Transverse colon (tissue), 4 donors: Measurements from ENCODE around the gene AGT. TPM values are rescaled to one million over a fixed set of nuclear protein-coding genes. Genes with fewer than 3 reads are reported as not detected.
"Not testable (repeated sequence)": the region's sequence is repeated elsewhere in the genome, so short reads cannot be mapped to it uniquely, and the experiment has no call there.

Experiments
- DNase-seq: peaks from one replicate; pipeline ENCODE4 v3.0.0-alpha.2; 2019
- H3K27ac ChIP-seq, 4 donors: fragments of 200-600 bp; sonication (generic); 2 replicates each; pipeline ENCODE4 v1.5.1; 2016 to 2018; ENCODE audit warnings: inconsistent platforms in 4 of 4
- H3K27me3 ChIP-seq: fragments of 200-600 bp; sonication (generic); 2 replicates; pipeline ENCODE4 v1.5.1; 2017; ENCODE audit warnings: inconsistent platforms
- H3K36me3 ChIP-seq, 4 donors: fragments of 200-600 bp; sonication (generic); 2 replicates each; pipeline ENCODE4 v1.5.1; 2017 to 2019; ENCODE audit warnings: inconsistent platforms in 4 of 4
- H3K4me1 ChIP-seq, 4 donors: fragments of 200-600 bp; sonication (generic); 2 replicates each; pipeline ENCODE4 v1.5.1; 2017 to 2020; ENCODE audit warnings: inconsistent platforms in 4 of 4
- H3K4me3 ChIP-seq, 4 donors: fragments of 200-600 bp; sonication (generic); 1 replicate in 1 of 4; 2 replicates in 3 of 4; pipeline versions ENCODE4 v1.5.1 to v1.6.1; 2017 to 2019; ENCODE audit warnings: inconsistent platforms in 4 of 4
- H3K9me3 ChIP-seq, 2 donors: fragments of 200-600 bp; sonication (generic); 2 replicates each; pipeline ENCODE4 v1.5.1; 2017 to 2019; ENCODE audit warnings: inconsistent platforms in 2 of 2
- EP300 ChIP-seq: sonication (generic); formaldehyde crosslinking; IDR thresholded peaks from one replicate; pipeline ENCODE4 v1.6.1; 2017; ENCODE audit warnings: antibody characterized with exemption, low read depth
- POLR2A ChIP-seq: fragments of 450-650 bp; IDR thresholded peaks from one replicate; pipeline ENCODE4 v1.6.1; 2016; ENCODE audit warnings: antibody characterized with exemption, mild to moderate bottlenecking, moderate library complexity
- POLR2AphosphoS5 ChIP-seq, 3 donors: sonication (generic); formaldehyde crosslinking; IDR thresholded peaks; one replicate each; pipeline ENCODE4 v1.6.1; 2016; ENCODE audit warnings: antibody characterized with exemption in 3 of 3
- WGBS, 2 donors: methylation state at CpG; one replicate each; pipeline ENCODE4 v1.1.5; 2018; ENCODE audit warnings: low coverage in 1 of 2; 5-methylcytosine and 5-hydroxymethylcytosine counted together
- in situ Hi-C, 4 donors: fragments of 200-750 bp; cut with MboI; loops; one replicate each; pipeline versions ENCODE4 v1.15.0 to v1.15.1; 2017; ENCODE audit warnings: low sequenced_read_pairs in 3 of 4, low pct_ligation_motif_present in 1 of 4, low pct_unique_long_range_greater_than_20kb in 1 of 4
- intact Hi-C: fragments of 100-400 bp; cut with DNase I; formaldehyde crosslinking; loops from one replicate; pipeline ENCODE4 v1.15.1; 2023; ENCODE audit warnings: low total_unique reads
- total RNA-seq, 4 donors: library from RNA; depleted of rRNA; stranded (reverse); fragments of >200 nt; gene quantifications; one replicate each; pipeline ENCODE4 v1.1.0, GENCODE V29; 2016
- TF ChIP-seq, protein P1 (sequence below), 5 experiments: fragments of 200-600 bp in 3 of 5; fragments of 450-650 bp in 2 of 5; sonication (generic) in 3 of 5; IDR thresholded peaks; 1 replicate in 2 of 5; 2 replicates in 3 of 5; pipeline ENCODE4 v1.5.1; 2016 to 2017; ENCODE audit warnings: antibody characterized with exemption in 5 of 5, inconsistent platforms in 3 of 5, mild to moderate bottlenecking in 2 of 5, moderate library complexity in 1 of 5

AGT gene
- total RNA-seq, 4 donors from 2014 or later, result 0.60 to 1.7 (median 0.90) TPM

DNA sequence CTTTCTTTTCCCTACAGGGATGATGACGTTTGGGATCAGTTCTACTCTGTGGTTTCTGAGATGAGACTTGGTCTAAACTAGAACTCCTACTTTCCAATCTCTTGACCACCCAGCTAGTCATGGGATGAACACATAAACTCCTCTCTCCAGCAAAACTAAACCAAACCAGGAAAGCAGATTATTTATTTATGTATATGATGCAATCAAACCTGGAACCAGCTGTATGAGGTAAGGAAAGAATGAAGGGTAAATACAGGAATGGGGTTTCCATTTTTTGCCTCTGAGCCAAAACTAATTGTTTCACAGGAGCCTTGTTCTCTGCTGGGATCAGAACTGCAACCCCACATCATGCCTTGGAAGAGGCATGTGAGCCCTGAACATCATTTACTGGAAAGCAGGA is 3.3 kb upstream of the AGT start:
- TF ChIP-seq, protein P1, sequence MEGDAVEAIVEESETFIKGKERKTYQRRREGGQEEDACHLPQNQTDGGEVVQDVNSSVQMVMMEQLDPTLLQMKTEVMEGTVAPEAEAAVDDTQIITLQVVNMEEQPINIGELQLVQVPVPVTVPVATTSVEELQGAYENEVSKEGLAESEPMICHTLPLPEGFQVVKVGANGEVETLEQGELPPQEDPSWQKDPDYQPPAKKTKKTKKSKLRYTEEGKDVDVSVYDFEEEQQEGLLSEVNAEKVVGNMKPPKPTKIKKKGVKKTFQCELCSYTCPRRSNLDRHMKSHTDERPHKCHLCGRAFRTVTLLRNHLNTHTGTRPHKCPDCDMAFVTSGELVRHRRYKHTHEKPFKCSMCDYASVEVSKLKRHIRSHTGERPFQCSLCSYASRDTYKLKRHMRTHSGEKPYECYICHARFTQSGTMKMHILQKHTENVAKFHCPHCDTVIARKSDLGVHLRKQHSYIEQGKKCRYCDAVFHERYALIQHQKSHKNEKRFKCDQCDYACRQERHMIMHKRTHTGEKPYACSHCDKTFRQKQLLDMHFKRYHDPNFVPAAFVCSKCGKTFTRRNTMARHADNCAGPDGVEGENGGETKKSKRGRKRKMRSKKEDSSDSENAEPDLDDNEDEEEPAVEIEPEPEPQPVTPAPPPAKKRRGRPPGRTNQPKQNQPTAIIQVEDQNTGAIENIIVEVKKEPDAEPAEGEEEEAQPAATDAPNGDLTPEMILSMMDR (IDR thresholded peaks at IDR 0.05), result no peak
- TF ChIP-seq POLR2A, result no peak
- TF ChIP-seq EP300, result no peak
- no peak for TF ChIP-seq POLR2AphosphoS5 (IDR thresholded peaks at IDR 0.05)
- peaks cover 0 to 14% (median 10%) of the 10 kb centered on the region in 4 donors for H3K4me1 ChIP-seq
- 40 to 59% methylated on average over 1 of the region's 1 CpG for WGBS, 2 donors
- H3K27me3 ChIP-seq, result no peaks in the 10 kb centered on the region
- no peak overlapping the region for H3K27ac ChIP-seq
- H3K36me3 ChIP-seq, result no peaks in the 10 kb centered on the region
- no peaks in the 10 kb centered on the region for H3K9me3 ChIP-seq
- in situ Hi-C loops (no loop called here), intact Hi-C loops (no loop called here)
- no peak for DNase-seq
- no peak overlapping the region for H3K4me3 ChIP-seq

GRCh38 chr1:230716453-230716852 is 2.5 kb upstream of the AGT start:
- WGBS, 2 donors, result 51 to 88% methylated on average over 3 of the region's 3 CpGs
- intact Hi-C loops, H3K4me3 ChIP-seq, DNase-seq, H3K36me3 ChIP-seq, H3K9me3 ChIP-seq, in situ Hi-C loops, H3K27me3 ChIP-seq, H3K27ac ChIP-seq: not testable (repeated sequence)
- H3K4me1 ChIP-seq, result peaks cover 0 to 14% (median 10%) of the 10 kb centered on the region in 4 donors

DNA sequence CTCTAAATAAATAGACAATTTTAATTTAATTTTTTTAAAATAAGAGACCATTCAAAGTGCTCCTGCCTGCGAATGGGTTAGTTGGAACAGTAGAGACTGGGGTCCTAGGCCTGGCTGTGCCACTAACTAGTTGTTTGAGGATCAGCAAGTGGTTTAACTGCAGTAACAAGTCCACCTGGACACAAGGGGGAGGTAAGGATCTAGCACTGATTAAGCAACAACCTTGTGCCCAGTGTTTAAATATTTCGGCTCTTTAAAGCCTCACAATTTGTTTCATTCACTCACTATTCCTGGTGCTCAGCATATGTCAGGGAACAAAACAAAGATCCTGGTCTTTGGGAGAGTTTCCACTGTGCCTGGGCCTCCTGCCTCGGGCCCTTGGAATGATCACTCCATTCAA is 1.6 kb upstream of the AGT start:
- peaks cover 0 to 14% (median 10%) of the 10 kb centered on the region in 4 donors for H3K4me1 ChIP-seq
- 81 to 89% methylated on average over 3 of the region's 3 CpGs for WGBS, 2 donors
- no peaks in the 10 kb centered on the region for H3K27me3 ChIP-seq
- in situ Hi-C loops (no loop called here), intact Hi-C loops (no loop called here)
- H3K27ac ChIP-seq, result no peak overlapping the region
- TF ChIP-seq, protein P1 (IDR thresholded peaks at IDR 0.05), result no peak
- TF ChIP-seq POLR2AphosphoS5 (IDR thresholded peaks at IDR 0.05) (no peak), EP300 (no peak), POLR2A (no peak)
- no peak for DNase-seq
- H3K36me3 ChIP-seq, result no peaks in the 10 kb centered on the region
- no peak overlapping the region for H3K4me3 ChIP-seq
- H3K9me3 ChIP-seq, result no peaks in the 10 kb centered on the region

DNA sequence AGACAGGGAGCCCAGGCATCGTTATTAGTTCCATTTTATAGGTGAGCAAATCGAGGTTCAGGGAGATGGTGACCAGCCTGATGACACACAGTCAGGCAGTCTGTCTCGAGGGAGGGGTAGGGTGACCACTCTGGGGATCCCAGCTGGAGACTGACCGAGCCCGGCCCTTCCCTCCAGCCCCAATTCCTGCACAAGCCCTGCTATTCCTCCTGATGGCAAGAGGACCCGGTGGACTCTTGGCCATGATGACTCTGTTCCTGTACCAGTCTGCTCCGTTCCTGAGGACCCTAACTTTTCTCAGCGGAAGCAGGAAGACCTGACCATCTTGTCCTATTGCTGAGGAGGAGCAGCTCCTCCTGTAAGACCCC is 391 bp downstream of the AGT start:
- H3K36me3 ChIP-seq, result no peaks in the 10 kb centered on the region
- intact Hi-C loops, result no loop called here
- no peaks in the 10 kb centered on the region for H3K9me3 ChIP-seq
- no peaks in the 10 kb centered on the region for H3K27me3 ChIP-seq
- in situ Hi-C loops, result no loop called here
- TF ChIP-seq, protein P1 (IDR thresholded peaks at IDR 0.05), result no peak
- TF ChIP-seq POLR2A (no peak), EP300 (no peak), POLR2AphosphoS5 (IDR thresholded peaks at IDR 0.05) (no peak)
- DNase-seq, result no peak
- WGBS, 2 donors, result 75% methylated on average over 8 of the region's 8 CpGs; no CpG with 5 or more reads in 1 of the 2 donors
- H3K27ac ChIP-seq, result peak overlapping the region in 1 of 4 donors; percentile 31
- peaks cover 0 to 19% (median 10%) of the 10 kb centered on the region in 4 donors for H3K4me1 ChIP-seq
- no peak overlapping the region for H3K4me3 ChIP-seq

- H3K9me3 ChIP-seq, result no peaks in the 10 kb centered on the region
- H3K4me3 ChIP-seq, result no peak overlapping the region
- no peaks in the 10 kb centered on the region for H3K36me3 ChIP-seq
- WGBS, 2 donors, result 69% methylated on average over 7 of the region's 7 CpGs; no CpG with 5 or more reads in 1 of the 2 donors
- DNase-seq, result no peak
- H3K27me3 ChIP-seq, result no peaks in the 10 kb centered on the region
- peaks cover 0 to 22% (median 13%) of the 10 kb centered on the region in 4 donors for H3K4me1 ChIP-seq
- H3K27ac ChIP-seq, result no peak overlapping the region
- intact Hi-C loops, result no loop called here
- TF ChIP-seq POLR2A (no peak), EP300 (no peak), POLR2AphosphoS5 (IDR thresholded peaks at IDR 0.05) (no peak)
- TF ChIP-seq, protein P1 (IDR thresholded peaks at IDR 0.05), result no peak
- in situ Hi-C loops, result no loop called here
Observed at GRCh38 chr1:230713138-230713537, 784 bp downstream of the AGT start.
